ENCODE measurements around the gene CCND2.

GRCh38 chr12:4296751-4297150, 23.2 kb downstream of the CCND2 start:
- no peak for TF ChIP-seq POLR2A (IDR thresholded peaks at IDR 0.05)
- TF ChIP-seq CTCF (IDR thresholded peaks at IDR 0.05): no peak
